Activated CD4-positive, alpha-beta T cell treated with anti-CD3 and anti-CD28 coated beads for 36 hours (primary cell): ENCODE results near the gene MRPS26. TPM values are rescaled to one million over a fixed set of nuclear protein-coding genes. Genes with fewer than 3 reads are reported as not detected.
A peak's percentile ranks its signal among the peaks of the same experiment; 100 is the strongest.

ENCODE experiments used
- ATAC-seq: fragments of 200-7000 bp; cut with Tn5 transposase; one replicate; pipeline ENCODE4 v1.10.0; 2021; ENCODE audit warnings: mild to moderate bottlenecking, moderate library complexity
- CTCF ChIA-PET: fragments of 350-600 bp; sonication (Branson Sonifier 250); formaldehyde crosslinking; loops from one replicate; lab custom pipeline; 2021; ENCODE audit warnings: antibody characterized with exemption; lab: Charles Lee
- POLR2A ChIA-PET: fragments of 350-600 bp; sonication (Branson Sonifier 250); formaldehyde crosslinking; loops from one replicate; lab custom pipeline; 2021; ENCODE audit warnings: antibody characterized with exemption, inconsistent platforms; lab: Charles Lee
- DNase-seq: peaks from one replicate; pipeline ENCODE4 v3.0.0-alpha.2; 2020
- H3K27ac Mint-ChIP-seq: one replicate; pipeline ENCODE4 v1.8.0; 2021; ENCODE audit warnings: mixed read lengths
- H3K27me3 Mint-ChIP-seq: one replicate; pipeline ENCODE4 v1.8.0; 2021; ENCODE audit warnings: mixed read lengths
- H3K36me3 Mint-ChIP-seq: one replicate; pipeline ENCODE4 v1.8.0; 2021; ENCODE audit warnings: low read depth, mixed read lengths
- H3K4me1 Mint-ChIP-seq: one replicate; pipeline ENCODE4 v1.8.0; 2021; ENCODE audit warnings: mixed read lengths
- H3K4me3 Mint-ChIP-seq: one replicate; pipeline ENCODE4 v1.8.0; 2021; ENCODE audit warnings: mild to moderate bottlenecking, moderate library complexity, mixed read lengths
- H3K9me3 Mint-ChIP-seq: one replicate; pipeline ENCODE4 v1.8.0; 2021; ENCODE audit warnings: low read depth, mixed read lengths
- intact Hi-C, 2 experiments: fragments of 100-400 bp; cut with DNase I in 1 of 2; cut with micrococcal nuclease in 1 of 2; formaldehyde crosslinking; loops; one replicate each; pipeline versions ENCODE4 v1.14.2 to v1.15.1; 2022 to 2024; cut with DNase I, micrococcal nuclease
- total RNA-seq, 2 experiments: library from RNA; stranded (reverse); gene quantifications; one replicate each; pipeline ENCODE4 v1.2.3, GENCODE V29; 2021

The MRPS26 gene
- total RNA-seq: 100 to 1,000 TPM; 107 to 153 TPM

- Mint-ChIP-seq H3K9me3 (no peaks in the 10 kb centered on the region), H3K36me3 (peaks cover 41% of the 10 kb centered on the region), H3K27ac (peak within 1 kb of the TSS; percentile 88), H3K4me3 (peak within 1 kb of the TSS; percentile 89), H3K4me1 (peaks cover 27% of the 10 kb centered on the region), H3K27me3 (no peaks in the 10 kb centered on the region)
- peak; percentile 92 for DNase-seq
- ATAC-seq: peak; percentile 94
- ChIA-PET CTCF (interaction anchor here (1.2 kb wide), 1 partner anchor 8 kb away, joined by 4 read pairs; no protein-coding TSS in a partner anchor), POLR2A (interaction anchor here (1.2 to 1.5 kb wide), 2 partner anchors 31 to 34 kb away, joined by 7 to 13 read pairs; no protein-coding TSS in a partner anchor)
- intact Hi-C loops: loop anchor here (1.0 to 5.0 kb wide), 9 partner anchors 32 to 426 kb away; partner anchors contain the start of genes DDRGK1 (in 2 of the 2), FASTKD5 (in 2 of the 2), UBOX5 (in 2 of the 2) and ATRN (in 1 of the 2)
Measured at GRCh38 chr20:3045816-3046676, at the start of gene MRPS26. Gene MRPS26, plus strand, starts transcription at chr20:3046052. Its CDS starts 17 bp downstream, at chr20:3046069.

DNA sequence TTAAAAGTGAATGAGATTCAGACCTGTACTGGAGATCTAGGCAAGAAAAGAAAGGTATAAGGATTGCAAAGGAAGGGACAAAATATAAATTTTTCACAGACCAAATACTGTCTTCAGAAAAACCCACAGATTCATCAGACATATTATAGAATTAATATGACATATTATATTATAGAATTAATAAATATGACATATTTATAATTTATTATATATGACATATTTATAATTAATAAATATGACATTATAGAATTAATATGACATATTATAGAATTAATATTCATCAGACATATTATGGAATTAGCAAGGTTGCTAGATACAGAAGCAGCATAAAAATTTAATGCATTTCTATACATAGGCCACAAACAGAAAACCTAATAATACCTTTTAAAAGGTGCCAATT is 47.1 kb upstream of the MRPS26 start:
- Mint-ChIP-seq H3K9me3 (no peaks in the 10 kb centered on the region), H3K4me1 (peaks cover 11% of the 10 kb centered on the region), H3K4me3 (no peak overlapping the region), H3K27me3 (no peaks in the 10 kb centered on the region), H3K36me3 (peaks cover 10% of the 10 kb centered on the region), H3K27ac (no peak overlapping the region)
- ChIA-PET CTCF (no interaction called here), POLR2A (no interaction called here)
- intact Hi-C loops: no loop called here
- DNase-seq (no peak), ATAC-seq (no peak)

DNA sequence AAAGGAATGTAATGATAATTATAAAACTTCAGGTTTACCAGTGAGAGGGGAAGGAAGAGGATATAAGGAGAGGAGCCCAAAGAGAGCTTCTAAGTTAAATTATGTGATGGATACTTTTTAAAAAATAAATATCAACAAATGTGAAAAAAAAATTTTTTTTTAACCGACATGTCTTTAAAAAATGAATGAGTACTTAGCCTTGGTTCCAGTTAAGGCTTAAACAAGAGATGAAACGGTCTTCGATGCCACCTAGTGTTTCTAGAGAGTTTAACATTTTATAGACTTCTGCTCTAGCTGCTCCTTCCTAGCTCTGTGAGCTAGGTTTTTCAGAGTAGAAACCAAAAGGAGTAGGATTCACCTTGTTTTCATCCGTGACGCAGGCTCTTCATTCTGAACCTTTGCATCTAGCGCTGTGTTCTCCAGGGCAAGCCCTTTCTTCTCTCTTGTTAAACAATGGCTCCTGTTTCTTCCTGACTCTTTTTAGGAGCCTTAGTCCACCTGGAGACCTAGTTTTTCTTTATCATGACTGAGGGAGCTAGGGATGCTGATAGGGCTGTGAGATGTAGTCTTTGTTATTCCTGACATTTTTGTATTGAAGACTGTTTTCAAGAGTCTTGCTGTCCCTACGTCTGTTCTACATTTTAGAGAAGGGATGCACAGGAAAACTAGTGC is 44.9 kb upstream of the MRPS26 start:
- Mint-ChIP-seq H3K27me3 (no peaks in the 10 kb centered on the region), H3K9me3 (no peaks in the 10 kb centered on the region), H3K4me1 (peaks cover 11% of the 10 kb centered on the region), H3K27ac (peak overlapping the region; percentile 59), H3K4me3 (no peak overlapping the region), H3K36me3 (peaks cover 15% of the 10 kb centered on the region)
- ChIA-PET CTCF (interaction anchor here (0.5 to 2.8 kb wide), 47 partner anchors 8 to 1664 kb away, joined by 3 to 30 read pairs (median 4); partner anchors contain the start of gene PTPRA), POLR2A (no interaction called here)
- DNase-seq (peak; percentile 23), ATAC-seq (peak; percentile 98)
- intact Hi-C loops: loop anchor here (1.0 to 5.0 kb wide), 7 partner anchors 16 to 313 kb away; partner anchors contain the start of gene PTPRA (in 1 of the 2)

GRCh38 chr20:3003416-3003815 is 42.4 kb upstream of the MRPS26 start:
- Mint-ChIP-seq H3K36me3 (peaks cover 27% of the 10 kb centered on the region), H3K27ac (no peak overlapping the region), H3K9me3 (no peaks in the 10 kb centered on the region), H3K4me3 (no peak overlapping the region), H3K4me1 (peaks cover 15% of the 10 kb centered on the region), H3K27me3 (no peaks in the 10 kb centered on the region)
- POLR2A ChIA-PET: interaction anchor here (0.6 kb wide), 2 partner anchors 12 to 1696 kb away, joined by 3 to 4 read pairs; no protein-coding TSS in a partner anchor
- ATAC-seq: no peak
- CTCF ChIA-PET: interaction anchor here (0.8 kb wide), 1 partner anchor 12 kb away, joined by 3 read pairs; no protein-coding TSS in a partner anchor
- intact Hi-C loops: loop anchor here in 1 of 2 experiments (5.0 kb wide), 1 partner anchor 251 kb away; no protein-coding TSS in a partner anchor
- DNase-seq: no peak

GRCh38 chr20:3010985-3011723 is 34.7 kb upstream of the MRPS26 start:
- POLR2A ChIA-PET: interaction anchor here (0.5 to 2.0 kb wide), 8 partner anchors 19 to 359 kb away, joined by 3 to 35 read pairs (median 8); partner anchors contain the start of genes MRPS26 and NOP56
- peak overlapping the region; percentile 94 for H3K27ac Mint-ChIP-seq
- peaks cover 70% of the 10 kb centered on the region for H3K4me1 Mint-ChIP-seq
- intact Hi-C loops: loop anchor here (1.0 to 5.0 kb wide), 5 partner anchors 25 to 171 kb away; partner anchors contain the start of genes MRPS26 (in 1 of the 2), PCED1A (in 1 of the 2) and VPS16 (in 1 of the 2)
- no peaks in the 10 kb centered on the region for H3K27me3 Mint-ChIP-seq
- H3K4me3 Mint-ChIP-seq: peak overlapping the region; percentile 37
- CTCF ChIA-PET: interaction anchor here (0.8 to 1.9 kb wide), 9 partner anchors 10 to 150 kb away, joined by 3 to 18 read pairs (median 4); no protein-coding TSS in a partner anchor
- H3K9me3 Mint-ChIP-seq: no peaks in the 10 kb centered on the region
- DNase-seq (peak; percentile 46), ATAC-seq (peak; percentile 69)
- peaks cover 61% of the 10 kb centered on the region for H3K36me3 Mint-ChIP-seq

GRCh38 chr20:3011752-3012151 is 34.1 kb upstream of the MRPS26 start:
- Mint-ChIP-seq H3K27me3 (no peaks in the 10 kb centered on the region), H3K9me3 (no peaks in the 10 kb centered on the region), H3K27ac (peak overlapping the region; percentile 94), H3K4me3 (peak overlapping the region; percentile 37), H3K4me1 (peaks cover 76% of the 10 kb centered on the region), H3K36me3 (peaks cover 65% of the 10 kb centered on the region)
- ATAC-seq: peak; percentile 75
- peak; percentile 64 for DNase-seq
- ChIA-PET CTCF (interaction anchor here (1.1 to 1.9 kb wide), 8 partner anchors 11 to 150 kb away, joined by 3 to 18 read pairs (median 4); no protein-coding TSS in a partner anchor), POLR2A (interaction anchor here (0.5 to 2.0 kb wide), 9 partner anchors 19 to 359 kb away, joined by 3 to 35 read pairs (median 7); partner anchors contain the start of genes MRPS26 and NOP56)
- intact Hi-C loops: loop anchor here (1.0 to 5.0 kb wide), 5 partner anchors 25 to 171 kb away; partner anchors contain the start of genes MRPS26 (in 1 of the 2), PCED1A (in 1 of the 2) and VPS16 (in 1 of the 2)

DNA sequence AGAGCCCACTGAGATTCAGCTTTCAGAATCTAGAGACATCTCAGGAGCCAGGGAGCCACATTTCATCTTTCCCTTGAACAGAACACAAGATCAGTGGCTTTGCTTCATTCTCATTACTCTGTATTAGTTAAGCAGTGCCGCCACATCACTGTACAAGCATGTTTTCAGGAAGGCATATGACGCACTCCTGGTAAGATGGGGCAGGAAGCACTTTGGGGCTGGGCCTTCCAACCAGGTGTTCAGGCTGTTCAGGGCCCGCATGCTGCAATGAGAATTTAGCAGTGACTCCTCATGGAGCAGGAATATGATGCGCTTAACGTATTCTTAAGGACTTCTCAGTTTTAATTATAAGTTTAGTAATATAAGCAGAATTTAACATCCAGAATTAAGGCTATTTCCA is 32.1 kb upstream of the MRPS26 start:
- peaks cover 84% of the 10 kb centered on the region for H3K4me1 Mint-ChIP-seq
- no peak overlapping the region for H3K4me3 Mint-ChIP-seq
- CTCF ChIA-PET: interaction anchor here (0.6 kb wide), 2 partner anchors 13 to 217 kb away, joined by 3 read pairs; no protein-coding TSS in a partner anchor
- peaks cover 64% of the 10 kb centered on the region for H3K36me3 Mint-ChIP-seq
- intact Hi-C loops: loop anchor here (1.0 to 5.0 kb wide), 5 partner anchors 17 to 140 kb away; partner anchors contain the start of genes MRPS26 (in 1 of the 2) and PTPRA (in 1 of the 2)
- no peak for DNase-seq
- POLR2A ChIA-PET: interaction anchor here (0.6 to 2.4 kb wide), 3 partner anchors 24 to 125 kb away, joined by 5 to 39 read pairs (median 8); no protein-coding TSS in a partner anchor
- no peaks in the 10 kb centered on the region for H3K9me3 Mint-ChIP-seq
- H3K27me3 Mint-ChIP-seq: no peaks in the 10 kb centered on the region
- peak overlapping the region; percentile 84 for H3K27ac Mint-ChIP-seq
- ATAC-seq: no peak

- H3K4me1 Mint-ChIP-seq: peaks cover 80% of the 10 kb centered on the region
- intact Hi-C loops: loop anchor here (1.0 to 5.0 kb wide), 5 partner anchors 17 to 141 kb away; partner anchors contain the start of genes MRPS26 (in 1 of the 2) and PTPRA (in 1 of the 2)
- H3K4me3 Mint-ChIP-seq: no peak overlapping the region
- POLR2A ChIA-PET: interaction anchor here (0.6 to 2.4 kb wide), 8 partner anchors 16 to 124 kb away, joined by 5 to 39 read pairs (median 10); no protein-coding TSS in a partner anchor
- H3K36me3 Mint-ChIP-seq: peaks cover 60% of the 10 kb centered on the region
- DNase-seq (peak; percentile 53), ATAC-seq (no peak)
- H3K27ac Mint-ChIP-seq: peak overlapping the region; percentile 95
- H3K27me3 Mint-ChIP-seq: no peaks in the 10 kb centered on the region
- H3K9me3 Mint-ChIP-seq: no peaks in the 10 kb centered on the region
- CTCF ChIA-PET: interaction anchor here (0.6 to 1.9 kb wide), 3 partner anchors 14 to 31 kb away, joined by 3 to 9 read pairs (median 8); no protein-coding TSS in a partner anchor
Measured at GRCh38 chr20:3014179-3014578, 31.7 kb upstream of the MRPS26 start.

- CTCF ChIA-PET: interaction anchor here (0.8 to 1.9 kb wide), 8 partner anchors 11 to 493 kb away, joined by 3 to 9 read pairs (median 6); no protein-coding TSS in a partner anchor
- intact Hi-C loops: loop anchor here (1.0 to 5.0 kb wide), 6 partner anchors 16 to 141 kb away; partner anchors contain the start of genes MRPS26 (in 1 of the 2) and PTPRA (in 1 of the 2)
- Mint-ChIP-seq H3K27me3 (no peaks in the 10 kb centered on the region), H3K4me3 (peak overlapping the region; percentile 26), H3K36me3 (peaks cover 55% of the 10 kb centered on the region), H3K9me3 (no peaks in the 10 kb centered on the region), H3K4me1 (peaks cover 76% of the 10 kb centered on the region), H3K27ac (peak overlapping the region; percentile 95)
- ATAC-seq (peak; percentile 68), DNase-seq (peak; percentile 76)
- POLR2A ChIA-PET: interaction anchor here (0.6 to 2.4 kb wide), 11 partner anchors 11 to 166 kb away, joined by 4 to 39 read pairs (median 10); no protein-coding TSS in a partner anchor
Measured at GRCh38 chr20:3014662-3015061, 31.2 kb upstream of the MRPS26 start.
